ENCODE data around the gene DACH1. TPM values are rescaled to one million over a fixed set of nuclear protein-coding genes. Genes with fewer than 3 reads are reported as not detected.

DACH1 gene
- total and polyA plus RNA-seq, 9 of the 15 experiments (the other 6 are each of a cell fraction or from before 2014, with no cell fraction given), result 0.04 to 0.07 (median 0.04) TPM; not detected in 2

GRCh38 chr13:71611292-71611691 is 255.7 kb downstream of the DACH1 start (continued):
- TF ChIP-seq PBX2 (CRISPR knock-in tag; IDR thresholded peaks at IDR 0.05; ENCODE audit: low read depth) (no peak), PBX2 (tag; conservative IDR thresholded peaks at IDR 0.05; ENCODE audit: low read depth) (no peak), NFIC (IDR thresholded peaks at IDR 0.05) (no peak)

- CTCF ChIA-PET (ENCODE audit: low intra/inter-chr PET ratio), result no interaction called here
- no peak overlapping the region for H3K27ac ChIP-seq (ENCODE audit: extremely low read depth, low read depth, low read length)
- WGBS (ENCODE audit: insufficient coverage, low coverage, missing lambda C conversion rate), result 0% methylated on average over 5 of the region's 5 CpGs
- no peaks in the 10 kb centered on the region for H3K9me3 ChIP-seq (replicated peaks; ENCODE audit: control insufficient read depth, insufficient read depth, low read depth, low read length)
- no peaks in the 10 kb centered on the region for H4K20me1 ChIP-seq (replicated peaks; ENCODE audit: control insufficient read depth, insufficient read depth, low read length)
- H3K4me1 ChIP-seq (replicated peaks in 1 of 2; ENCODE audit: control insufficient read depth in 2 of 2, insufficient read depth in 2 of 2, low read length in 2 of 2), result no peaks in the 10 kb centered on the region
- no peak for TF ChIP-seq ZNF280B (CRISPR knock-in tag; IDR thresholded peaks at IDR 0.05)
- TF ChIP-seq JUNB (CRISPR knock-in tag; conservative IDR thresholded peaks at IDR 0.05), result no peak
- TF ChIP-seq KAT7 (CRISPR knock-in tag; IDR thresholded peaks at IDR 0.05; ENCODE audit: borderline replicate concordance), result no peak
- no peak for TF ChIP-seq THRA (IDR thresholded peaks at IDR 0.05)
- TF ChIP-seq ZNF347 (CRISPR knock-in tag; IDR thresholded peaks at IDR 0.05; ENCODE audit: low read depth), result no peak
- no peak for TF ChIP-seq NR2C1 (IDR thresholded peaks at IDR 0.05)
- TF ChIP-seq NR2C1 (tag; IDR thresholded peaks at IDR 0.05), result no peak
- TF ChIP-seq FOXO4 (CRISPR knock-in tag; IDR thresholded peaks at IDR 0.05), result no peak
- TF ChIP-seq ZFP36 (IDR thresholded peaks at IDR 0.05; ENCODE audit: low read depth, low read length, partially characterized antibody), result no peak
- H3K27me3 ChIP-seq (ENCODE audit: control insufficient read depth in 2 of 2, insufficient read depth in 2 of 2, low read length in 2 of 2), result no peaks in the 10 kb centered on the region
- in situ Hi-C loops (cut with MboI), result no loop called here
- FAIRE-seq (no peak), ATAC-seq (no peak), DNase-seq (ENCODE audit: extremely low read depth in 1 of 4, low spot score in 3 of 4) (no peak)
- no peaks in the 10 kb centered on the region for H3K79me2 ChIP-seq (ENCODE audit: control insufficient read depth, insufficient read depth, low read length)
- no peaks in the 10 kb centered on the region for H3K36me3 ChIP-seq (ENCODE audit: control insufficient read depth, insufficient read depth, low read length)
- intact Hi-C loops (cut with micrococcal nuclease), result no loop called here
- H3K4me2 ChIP-seq (ENCODE audit: insufficient read depth, low read length), result no peak overlapping the region
- no TSS peak for BruUV-seq (replicated peaks)
- no peak overlapping the region for H2AFZ ChIP-seq (ENCODE audit: low read depth, low read length)
- no peak overlapping the region for H3K4me3 ChIP-seq
- H3K9me1 ChIP-seq (ENCODE audit: control insufficient read depth, insufficient read depth, low read length), result no peaks in the 10 kb centered on the region
- POLR2A ChIA-PET, result no interaction called here
- no peak overlapping the region for H3K9ac ChIP-seq (ENCODE audit: insufficient read depth in 1 of 2, low read depth in 2 of 2, low read length in 2 of 2)
Observed at GRCh38 chr13:71610876-71611275, 256.1 kb downstream of the DACH1 start.

Data from K562 (cell line).